Small intestine (tissue), 7 donors: ENCODE measurements around the gene RAD9A. TPM values are rescaled to one million over a fixed set of nuclear protein-coding genes. Genes with fewer than 3 reads are reported as not detected.
A peak's percentile ranks its signal among the peaks of the same experiment; 100 is the strongest.

Experiments
- DNase-seq, 2 donors: peaks; one replicate each; pipeline versions ENCODE4 v3.0.0 to v3.0.0-alpha.2; 2013
- FAIRE-seq: peaks from 2 replicates; lab custom pipeline; 2012; peaks lifted over from hg19 to GRCh38; lab: Jason Lieb, UNC
- H3K27ac ChIP-seq, 3 donors: one replicate each; pipeline ENCODE4 v1.5.1; 2013; ENCODE audit warnings: low read length in 2 of 3, mild to moderate bottlenecking in 2 of 3, control low read depth in 1 of 3, inconsistent platforms in 1 of 3, low read depth in 1 of 3, moderate library complexity in 1 of 3
- H3K27me3 ChIP-seq, 3 donors: one replicate each; pipeline ENCODE4 v1.6.1; 2013; ENCODE audit warnings: low read length in 3 of 3, inconsistent platforms in 1 of 3; ENCODE audit not compliant: control insufficient read depth in 3 of 3, insufficient read depth in 3 of 3
- H3K36me3 ChIP-seq, 3 donors: one replicate each; pipeline ENCODE4 v1.6.1; 2013; ENCODE audit warnings: low read length in 3 of 3, inconsistent platforms in 1 of 3, low read depth in 1 of 3, mild to moderate bottlenecking in 1 of 3, moderate library complexity in 1 of 3; ENCODE audit not compliant: control insufficient read depth in 3 of 3, insufficient read depth in 2 of 3
- H3K4me1 ChIP-seq, 3 donors: one replicate each; pipeline ENCODE4 v1.6.1; 2013; ENCODE audit warnings: low read length in 2 of 3, inconsistent platforms in 1 of 3, low read depth in 1 of 3, mild to moderate bottlenecking in 1 of 3, moderate library complexity in 1 of 3; ENCODE audit not compliant: control insufficient read depth in 3 of 3, insufficient read depth in 2 of 3
- H3K4me3 ChIP-seq, 3 donors: one replicate each; pipeline ENCODE4 v1.5.1; 2013; ENCODE audit warnings: low read length in 3 of 3, control low read depth in 1 of 3, inconsistent platforms in 1 of 3, low read depth in 1 of 3, mild to moderate bottlenecking in 1 of 3, moderate library complexity in 1 of 3
- H3K9me3 ChIP-seq, 2 donors: one replicate each; pipeline ENCODE4 v1.6.1; 2013; ENCODE audit warnings: low read depth in 1 of 2, low read length in 1 of 2; ENCODE audit not compliant: control insufficient read depth in 2 of 2, insufficient read depth in 1 of 2
- WGBS, 3 donors: extraction: QIAGEN DNeasy Blood & Tissue Kit; methylation state at CpG; one replicate each; pipeline ENCODE4 v1.1.7; 2013; 5-methylcytosine and 5-hydroxymethylcytosine counted together
- polyA plus RNA-seq, 4 donors: library from polyadenylated mRNA; stranded (reverse) in 3 of 4; unstranded in 1 of 4; fragments of 200-250 nt in 3 of 4; fragments of 120-200 nt in 1 of 4; gene quantifications; one replicate each; pipeline versions ENCODE4 v1.2.1 to v1.2.3, GENCODE V29; 2013
- donor health status: healthy with polysubstance abuse.
- donor health status: control.
- donor health status: control.
- donor health status: Bipolar disorder and iron deficiency.
- donor health status: healthy.

RAD9A gene
- polyA plus RNA-seq, 4 donors = 19.5 to 88.3 (median 40.7) TPM

- H3K9me3 ChIP-seq = no peaks in the 10 kb centered on the region
- peak in 1 of 2 donors; percentile 50 for DNase-seq
- no peak overlapping the region for H3K4me3 ChIP-seq
- FAIRE-seq = no peak
- H3K27ac ChIP-seq = peak overlapping the region; percentile 92 to 99 (median 99)
- peaks cover 0 to 15% (median 0%) of the 10 kb centered on the region in 3 donors for H3K36me3 ChIP-seq
- peaks cover 4 to 63% (median 5%) of the 10 kb centered on the region in 3 donors for H3K4me1 ChIP-seq
- WGBS, 3 donors = 28 to 64% (median 62%) methylated on average over 11 of the region's 11 CpGs
- no peaks in the 10 kb centered on the region for H3K27me3 ChIP-seq
Measured at GRCh38 chr11:67355023-67355793, 36.6 kb upstream of the RAD9A start.

GRCh38 chr11:67355794-67356386 is 35.9 kb upstream of the RAD9A start:
- Histone ChIP-seq H3K36me3 (peaks cover 0 to 13% (median 0%) of the 10 kb centered on the region in 3 donors), H3K27me3 (no peaks in the 10 kb centered on the region), H3K4me3 (no peak overlapping the region), H3K4me1 (peaks cover 4 to 62% (median 5%) of the 10 kb centered on the region in 3 donors), H3K27ac (peak overlapping the region; percentile 92 to 99 (median 99)), H3K9me3 (no peaks in the 10 kb centered on the region)
- DNase-seq = peak; percentile 39 to 78
- FAIRE-seq = no peak
- 47 to 70% (median 51%) methylated on average over 4 of the region's 4 CpGs for WGBS, 3 donors

GRCh38 chr11:67356387-67356863 is 35.4 kb upstream of the RAD9A start:
- FAIRE-seq (no peak), DNase-seq (no peak)
- 28 to 46% (median 44%) methylated on average over 3 to 4 of the region's 4 CpGs for WGBS, 3 donors
- H3K4me1 ChIP-seq = peaks cover 4 to 58% (median 5%) of the 10 kb centered on the region in 3 donors
- no peaks in the 10 kb centered on the region for H3K9me3 ChIP-seq
- H3K27me3 ChIP-seq = no peaks in the 10 kb centered on the region
- H3K36me3 ChIP-seq = peaks cover 0 to 8% (median 0%) of the 10 kb centered on the region in 3 donors
- peak overlapping the region in 1 of 3 donors; percentile 27 for H3K4me3 ChIP-seq
- H3K27ac ChIP-seq = peak overlapping the region; percentile 92 to 99 (median 99)

- no peaks in the 10 kb centered on the region for H3K9me3 ChIP-seq
- 27 to 39% (median 33%) methylated on average over 3 of the region's 3 CpGs for WGBS, 3 donors
- H3K27ac ChIP-seq = peak overlapping the region; percentile 92 to 99 (median 99)
- H3K27me3 ChIP-seq = no peaks in the 10 kb centered on the region
- H3K36me3 ChIP-seq = peaks cover 0 to 4% (median 0%) of the 10 kb centered on the region in 3 donors
- peak overlapping the region in 1 of 3 donors; percentile 27 for H3K4me3 ChIP-seq
- FAIRE-seq (no peak), DNase-seq (peak; percentile 88 to 90)
- peaks cover 4 to 52% (median 5%) of the 10 kb centered on the region in 3 donors for H3K4me1 ChIP-seq
Measured at GRCh38 chr11:67356864-67357561, 34.8 kb upstream of the RAD9A start.

- Histone ChIP-seq H3K27me3 (no peaks in the 10 kb centered on the region), H3K9me3 (no peaks in the 10 kb centered on the region), H3K4me1 (peaks cover 4 to 42% (median 5%) of the 10 kb centered on the region in 3 donors), H3K36me3 (peaks cover 0 to 4% (median 0%) of the 10 kb centered on the region in 3 donors), H3K27ac (no peak overlapping the region), H3K4me3 (no peak overlapping the region)
- FAIRE-seq = no peak
- 80 to 84% (median 82%) methylated on average over 12 of the region's 12 CpGs for WGBS, 3 donors
- no peak for DNase-seq
Measured at GRCh38 chr11:67357831-67358670, 33.7 kb upstream of the RAD9A start.

GRCh38 chr11:67364169-67364568 is 27.6 kb upstream of the RAD9A start:
- Histone ChIP-seq H3K27me3 (no peaks in the 10 kb centered on the region), H3K27ac (no peak overlapping the region), H3K36me3 (peaks cover 0 to 45% (median 0%) of the 10 kb centered on the region in 3 donors), H3K9me3 (no peaks in the 10 kb centered on the region), H3K4me1 (peaks cover 0 to 48% (median 0%) of the 10 kb centered on the region in 3 donors), H3K4me3 (no peak overlapping the region)
- no peak for FAIRE-seq
- DNase-seq = no peak
- 82 to 86% (median 82%) methylated on average over 3 of the region's 3 CpGs for WGBS, 3 donors

GRCh38 chr11:67364783-67365722 is 26.7 kb upstream of the RAD9A start:
- peaks cover 0 to 54% (median 0%) of the 10 kb centered on the region in 3 donors for H3K36me3 ChIP-seq
- H3K27me3 ChIP-seq = no peaks in the 10 kb centered on the region
- H3K4me3 ChIP-seq = no peak overlapping the region
- peak overlapping the region in 1 of 3 donors; percentile 90 for H3K27ac ChIP-seq
- DNase-seq = peak in 1 of 2 donors; percentile 57
- no peaks in the 10 kb centered on the region for H3K9me3 ChIP-seq
- 83 to 87% (median 84%) methylated on average over 21 to 24 of the region's 24 CpGs for WGBS, 3 donors
- peaks cover 0 to 53% (median 0%) of the 10 kb centered on the region in 3 donors for H3K4me1 ChIP-seq
- FAIRE-seq = no peak
